IPS DF 6.9 (cell line): ENCODE data around the gene SMAD7.

Experiments used
- DNase-seq: peaks from one replicate; pipeline ENCODE4 v3.0.0-alpha.2; 2013; ENCODE audit warnings: low read depth, low spot score
- H3K27ac ChIP-seq: one replicate; pipeline ENCODE4 v1.5.1; 2013; ENCODE audit warnings: low read length, control low read depth
- H3K27me3 ChIP-seq: 2 replicates; pipeline ENCODE4 v1.6.1; 2013; ENCODE audit warnings: mild to moderate bottlenecking, low read length; ENCODE audit not compliant: control insufficient read depth, insufficient read depth
- H3K36me3 ChIP-seq: 2 replicates; pipeline ENCODE4 v1.6.1; 2013; ENCODE audit warnings: low read length; ENCODE audit not compliant: control insufficient read depth, insufficient read depth
- H3K4me1 ChIP-seq: 2 replicates; pipeline ENCODE4 v1.6.1; 2013; ENCODE audit warnings: low read length; ENCODE audit not compliant: control insufficient read depth, insufficient read depth
- H3K4me3 ChIP-seq: 2 replicates; pipeline ENCODE4 v1.5.1; 2013; ENCODE audit warnings: mild to moderate bottlenecking, low read length
- H3K9me3 ChIP-seq: 2 replicates; pipeline ENCODE4 v1.6.1; 2013; ENCODE audit warnings: low read length, inconsistent platforms; ENCODE audit not compliant: control insufficient read depth, insufficient read depth
- WGBS: extraction: QIAGEN DNeasy Blood & Tissue Kit; methylation state at CpG from one replicate; pipeline ENCODE4 v1.1.7; 2013; ENCODE audit warnings: mixed read lengths, missing lambda C conversion rate; ENCODE audit not compliant: insufficient read length, insufficient coverage; 5-methylcytosine and 5-hydroxymethylcytosine counted together

SMAD7 gene

GRCh38 chr18:48937869-48938750, 12.7 kb downstream of the SMAD7 start:
- WGBS: no CpG with 5 or more reads among the region's 6 CpGs
- DNase-seq: no peak
- Histone ChIP-seq H3K27ac (no peak overlapping the region), H3K27me3 (no peaks in the 10 kb centered on the region), H3K9me3 (no peaks in the 10 kb centered on the region), H3K36me3 (no peaks in the 10 kb centered on the region), H3K4me3 (no peak overlapping the region), H3K4me1 (peaks cover 23% of the 10 kb centered on the region)

GRCh38 chr18:48935433-48935774, 15.4 kb downstream of the SMAD7 start:
- WGBS: no CpG with 5 or more reads among the region's 9 CpGs
- no peaks in the 10 kb centered on the region for H3K9me3 ChIP-seq
- H3K36me3 ChIP-seq: no peaks in the 10 kb centered on the region
- H3K4me1 ChIP-seq: peaks cover 29% of the 10 kb centered on the region
- H3K27ac ChIP-seq: no peak overlapping the region
- H3K27me3 ChIP-seq: no peaks in the 10 kb centered on the region
- DNase-seq: no peak
- H3K4me3 ChIP-seq: no peak overlapping the region

GRCh38 chr18:48934723-48935432, 15.9 kb downstream of the SMAD7 start:
- Histone ChIP-seq H3K4me3 (no peak overlapping the region), H3K27me3 (no peaks in the 10 kb centered on the region), H3K9me3 (no peaks in the 10 kb centered on the region), H3K36me3 (no peaks in the 10 kb centered on the region), H3K27ac (no peak overlapping the region), H3K4me1 (peaks cover 34% of the 10 kb centered on the region)
- DNase-seq: no peak
- WGBS: no CpG with 5 or more reads among the region's 14 CpGs

GRCh38 chr18:48934415-48934722, 16.4 kb downstream of the SMAD7 start:
- H3K27me3 ChIP-seq: no peaks in the 10 kb centered on the region
- no CpG with 5 or more reads among the region's 3 CpGs for WGBS
- no peak overlapping the region for H3K4me3 ChIP-seq
- DNase-seq: no peak
- no peaks in the 10 kb centered on the region for H3K9me3 ChIP-seq
- H3K36me3 ChIP-seq: no peaks in the 10 kb centered on the region
- H3K27ac ChIP-seq: no peak overlapping the region
- peaks cover 34% of the 10 kb centered on the region for H3K4me1 ChIP-seq

GRCh38 chr18:48933578-48934414, 17.0 kb downstream of the SMAD7 start:
- DNase-seq: no peak
- Histone ChIP-seq H3K4me3 (no peak overlapping the region), H3K9me3 (no peaks in the 10 kb centered on the region), H3K36me3 (no peaks in the 10 kb centered on the region), H3K4me1 (peaks cover 36% of the 10 kb centered on the region), H3K27ac (no peak overlapping the region), H3K27me3 (no peaks in the 10 kb centered on the region)
- no CpG with 5 or more reads among the region's 23 CpGs for WGBS

- no peaks in the 10 kb centered on the region for H3K27me3 ChIP-seq
- H3K27ac ChIP-seq: no peak overlapping the region
- H3K4me3 ChIP-seq: no peak overlapping the region
- H3K9me3 ChIP-seq: no peaks in the 10 kb centered on the region
- H3K4me1 ChIP-seq: peaks cover 31% of the 10 kb centered on the region
- DNase-seq: no peak
- H3K36me3 ChIP-seq: no peaks in the 10 kb centered on the region
- no CpG with 5 or more reads among the region's 10 CpGs for WGBS
These were observed 17.8 kb downstream of the SMAD7 start for GRCh38 chr18:48932822-48933510.

- no peaks in the 10 kb centered on the region for H3K36me3 ChIP-seq
- no peaks in the 10 kb centered on the region for H3K9me3 ChIP-seq
- no CpG with 5 or more reads among the region's 7 CpGs for WGBS
- peaks cover 31% of the 10 kb centered on the region for H3K4me1 ChIP-seq
- H3K27me3 ChIP-seq: no peaks in the 10 kb centered on the region
- H3K4me3 ChIP-seq: no peak overlapping the region
- no peak for DNase-seq
- H3K27ac ChIP-seq: no peak overlapping the region
These were observed 18.3 kb downstream of the SMAD7 start for GRCh38 chr18:48932462-48932818.

GRCh38 chr18:48931680-48932461, 18.9 kb downstream of the SMAD7 start:
- H3K27me3 ChIP-seq: no peaks in the 10 kb centered on the region
- no CpG with 5 or more reads among the region's 11 CpGs for WGBS
- no peak for DNase-seq
- peaks cover 28% of the 10 kb centered on the region for H3K4me1 ChIP-seq
- H3K36me3 ChIP-seq: no peaks in the 10 kb centered on the region
- H3K9me3 ChIP-seq: no peaks in the 10 kb centered on the region
- no peak overlapping the region for H3K27ac ChIP-seq
- H3K4me3 ChIP-seq: no peak overlapping the region

- peaks cover 28% of the 10 kb centered on the region for H3K4me1 ChIP-seq
- WGBS: no CpG with 5 or more reads among the region's 3 CpGs
These were observed 19.8 kb downstream of the SMAD7 start for GRCh38 chr18:48930926-48931325.

More at GRCh38 chr18:48930926-48931325, 19.8 kb downstream of the SMAD7 start:
- Histone ChIP-seq H3K36me3 (no peaks in the 10 kb centered on the region), H3K9me3 (no peaks in the 10 kb centered on the region), H3K4me3 (no peak overlapping the region), H3K27ac (no peak overlapping the region), H3K27me3 (no peaks in the 10 kb centered on the region)
- DNase-seq: no peak
